ENCODE measurements around the gene PTPRE.

The PTPRE gene

GRCh38 chr10:127880557-127880956 is 26.3 kb upstream of the PTPRE start:
- no peaks in the 10 kb centered on the region for H3K9me3 ChIP-seq (ENCODE audit: control insufficient read depth, insufficient read depth, low read depth, low read length)
- no peaks in the 10 kb centered on the region for H3K4me1 ChIP-seq (ENCODE audit: control insufficient read depth, insufficient read depth, low read length)
- ChIA-PET POLR2A (no interaction called here), CTCF (interaction anchor here (0.9 kb wide), 1 partner anchor 154 kb away, joined by 3 read pairs; no protein-coding TSS in a partner anchor)
- no peaks in the 10 kb centered on the region for H3K36me3 ChIP-seq (ENCODE audit: control insufficient read depth in 2 of 2, insufficient read depth in 1 of 2, low read length in 2 of 2)
- no peak for TF ChIP-seq ZBTB17 (tag by site-specific recombination; IDR thresholded peaks at IDR 0.05)
- TF ChIP-seq ZSCAN5A (tag by site-specific recombination; IDR thresholded peaks at IDR 0.05), result no peak
- TF ChIP-seq ZBTB49 (tag by site-specific recombination; IDR thresholded peaks at IDR 0.05; ENCODE audit: low read depth), result no peak
- no peak for TF ChIP-seq ZEB2 (tag by site-specific recombination; IDR thresholded peaks at IDR 0.05)
- TF ChIP-seq, protein P1, sequence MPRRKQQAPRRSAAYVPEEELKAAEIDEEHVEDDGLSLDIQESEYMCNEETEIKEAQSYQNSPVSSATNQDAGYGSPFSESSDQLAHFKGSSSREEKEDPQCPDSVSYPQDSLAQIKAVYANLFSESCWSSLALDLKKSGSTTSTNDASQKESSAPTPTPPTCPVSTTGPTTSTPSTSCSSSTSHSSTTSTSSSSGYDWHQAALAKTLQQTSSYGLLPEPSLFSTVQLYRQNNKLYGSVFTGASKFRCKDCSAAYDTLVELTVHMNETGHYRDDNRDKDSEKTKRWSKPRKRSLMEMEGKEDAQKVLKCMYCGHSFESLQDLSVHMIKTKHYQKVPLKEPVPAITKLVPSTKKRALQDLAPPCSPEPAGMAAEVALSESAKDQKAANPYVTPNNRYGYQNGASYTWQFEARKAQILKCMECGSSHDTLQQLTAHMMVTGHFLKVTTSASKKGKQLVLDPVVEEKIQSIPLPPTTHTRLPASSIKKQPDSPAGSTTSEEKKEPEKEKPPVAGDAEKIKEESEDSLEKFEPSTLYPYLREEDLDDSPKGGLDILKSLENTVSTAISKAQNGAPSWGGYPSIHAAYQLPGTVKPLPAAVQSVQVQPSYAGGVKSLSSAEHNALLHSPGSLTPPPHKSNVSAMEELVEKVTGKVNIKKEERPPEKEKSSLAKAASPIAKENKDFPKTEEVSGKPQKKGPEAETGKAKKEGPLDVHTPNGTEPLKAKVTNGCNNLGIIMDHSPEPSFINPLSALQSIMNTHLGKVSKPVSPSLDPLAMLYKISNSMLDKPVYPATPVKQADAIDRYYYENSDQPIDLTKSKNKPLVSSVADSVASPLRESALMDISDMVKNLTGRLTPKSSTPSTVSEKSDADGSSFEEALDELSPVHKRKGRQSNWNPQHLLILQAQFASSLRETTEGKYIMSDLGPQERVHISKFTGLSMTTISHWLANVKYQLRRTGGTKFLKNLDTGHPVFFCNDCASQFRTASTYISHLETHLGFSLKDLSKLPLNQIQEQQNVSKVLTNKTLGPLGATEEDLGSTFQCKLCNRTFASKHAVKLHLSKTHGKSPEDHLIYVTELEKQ (tag by site-specific recombination; IDR thresholded peaks at IDR 0.05; ENCODE audit: borderline replicate concordance), result no peak
- TF ChIP-seq ZNF677 (tag by site-specific recombination; IDR thresholded peaks at IDR 0.05), result no peak
- TF ChIP-seq KLF9 (tag by site-specific recombination; IDR thresholded peaks at IDR 0.05; ENCODE audit: low read depth), result no peak
- no peak for TF ChIP-seq ZNF548 (tag by site-specific recombination; IDR thresholded peaks at IDR 0.05)
- no peak for TF ChIP-seq ZNF785 (tag by site-specific recombination; IDR thresholded peaks at IDR 0.05)
- no peak for TF ChIP-seq ZNF19 (tag by site-specific recombination; IDR thresholded peaks at IDR 0.05; ENCODE audit: low read depth)
- H3K4me3 ChIP-seq (ENCODE audit: low read depth, low read length), result no peak overlapping the region
- H3K27ac ChIP-seq (ENCODE audit: extremely low read depth, low read depth, low read length), result no peak overlapping the region

- H3K27ac ChIP-seq (ENCODE audit: extremely low read depth, low read depth, low read length), result no peak overlapping the region
- no peak for TF ChIP-seq ZNF146 (tag by site-specific recombination; IDR thresholded peaks at IDR 0.05)
- no peak for TF ChIP-seq ZNF626 (tag by site-specific recombination; IDR thresholded peaks at IDR 0.05)
- TF ChIP-seq ZNF274 (IDR thresholded peaks at IDR 0.05; ENCODE audit: low read length), result no peak
- TF ChIP-seq ZNF274 (tag by site-specific recombination; IDR thresholded peaks at IDR 0.05; ENCODE audit: borderline replicate concordance), result no peak
- TF ChIP-seq ZNF202 (tag by site-specific recombination; IDR thresholded peaks at IDR 0.05; ENCODE audit: borderline replicate concordance), result no peak
- no peak for TF ChIP-seq ZNF624 (tag by site-specific recombination; IDR thresholded peaks at IDR 0.05)
- no peak for TF ChIP-seq ZSCAN5A (tag by site-specific recombination; IDR thresholded peaks at IDR 0.05)
- no peak for TF ChIP-seq ZNF488 (tag by site-specific recombination; IDR thresholded peaks at IDR 0.05)
- no peak for TF ChIP-seq ZNF473 (tag by site-specific recombination; IDR thresholded peaks at IDR 0.05)
- ChIA-PET POLR2A (no interaction called here), CTCF (no interaction called here)
- H3K4me1 ChIP-seq (ENCODE audit: control insufficient read depth, insufficient read depth, low read length), result no peaks in the 10 kb centered on the region
- H3K36me3 ChIP-seq (ENCODE audit: control insufficient read depth in 2 of 2, insufficient read depth in 1 of 2, low read length in 2 of 2), result no peaks in the 10 kb centered on the region
- no peaks in the 10 kb centered on the region for H3K9me3 ChIP-seq (ENCODE audit: control insufficient read depth, insufficient read depth, low read depth, low read length)
- no peak overlapping the region for H3K4me3 ChIP-seq (ENCODE audit: low read depth, low read length)
These were observed 25.6 kb upstream of the PTPRE start for GRCh38 chr10:127881262-127881661.
